COLO829 (cell line): ENCODE measurements around the gene CHST15.

Experiments
- DNase-seq: peaks from one replicate; pipeline ENCODE4 v3.0.0; 2012; ENCODE audit warnings: low spot score

CHST15 gene

DNA sequence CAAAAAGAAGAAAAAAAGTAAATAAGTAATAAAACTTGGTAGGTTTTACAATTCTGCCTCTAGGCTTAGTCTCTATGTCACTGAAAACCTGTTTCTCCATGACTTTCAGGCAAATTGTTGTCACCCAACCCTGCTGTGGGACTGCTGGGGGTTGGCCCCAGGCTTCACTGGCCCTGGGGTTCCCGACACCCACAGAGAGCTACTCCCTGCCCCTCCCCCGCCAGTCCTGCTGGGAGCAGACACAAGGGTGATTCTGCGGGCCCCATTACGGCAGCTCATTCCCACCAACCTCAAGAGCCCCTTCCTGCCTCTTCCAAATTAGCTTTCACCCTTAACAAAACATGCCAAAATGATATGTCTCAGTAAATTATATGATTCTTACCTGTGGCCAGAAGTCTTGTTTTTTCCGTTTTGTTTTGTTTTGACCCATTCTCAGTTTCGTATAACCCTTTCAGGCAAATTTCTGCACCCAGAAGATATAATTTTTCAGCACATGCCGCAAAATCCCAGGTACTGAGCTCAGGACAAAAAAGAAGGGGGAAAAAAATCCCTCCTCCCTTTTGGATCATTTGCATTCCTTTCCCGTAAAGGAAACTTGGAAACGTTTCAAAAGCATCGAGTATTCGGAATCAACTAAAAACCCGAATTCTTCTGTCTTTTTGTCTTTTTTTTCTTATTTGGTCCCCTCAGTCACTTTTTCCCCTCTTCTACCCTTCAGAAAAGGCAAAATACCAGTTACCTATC is 27.8 kb downstream of the CHST15 start:
- no peak for DNase-seq

DNA sequence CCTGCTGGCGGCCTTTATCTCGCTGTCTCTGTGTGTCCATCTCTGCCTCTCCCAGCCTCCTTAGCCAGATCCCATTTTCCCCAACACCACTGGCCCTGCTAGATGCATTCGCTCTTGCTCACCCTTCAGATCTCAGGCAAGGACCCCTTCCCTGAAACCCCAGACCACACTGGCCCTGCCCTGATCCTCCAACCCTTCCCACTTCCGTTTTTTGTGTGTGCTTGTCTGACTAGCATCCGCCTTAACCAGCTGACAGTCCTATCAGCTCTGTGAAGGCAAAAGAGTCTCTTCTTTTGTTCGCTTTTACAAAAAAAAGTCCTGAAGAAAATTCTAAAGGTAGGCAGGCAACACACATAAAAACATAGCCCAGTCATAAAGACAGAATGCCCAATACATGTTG is 28.7 kb downstream of the CHST15 start:
- no peak for DNase-seq

DNA sequence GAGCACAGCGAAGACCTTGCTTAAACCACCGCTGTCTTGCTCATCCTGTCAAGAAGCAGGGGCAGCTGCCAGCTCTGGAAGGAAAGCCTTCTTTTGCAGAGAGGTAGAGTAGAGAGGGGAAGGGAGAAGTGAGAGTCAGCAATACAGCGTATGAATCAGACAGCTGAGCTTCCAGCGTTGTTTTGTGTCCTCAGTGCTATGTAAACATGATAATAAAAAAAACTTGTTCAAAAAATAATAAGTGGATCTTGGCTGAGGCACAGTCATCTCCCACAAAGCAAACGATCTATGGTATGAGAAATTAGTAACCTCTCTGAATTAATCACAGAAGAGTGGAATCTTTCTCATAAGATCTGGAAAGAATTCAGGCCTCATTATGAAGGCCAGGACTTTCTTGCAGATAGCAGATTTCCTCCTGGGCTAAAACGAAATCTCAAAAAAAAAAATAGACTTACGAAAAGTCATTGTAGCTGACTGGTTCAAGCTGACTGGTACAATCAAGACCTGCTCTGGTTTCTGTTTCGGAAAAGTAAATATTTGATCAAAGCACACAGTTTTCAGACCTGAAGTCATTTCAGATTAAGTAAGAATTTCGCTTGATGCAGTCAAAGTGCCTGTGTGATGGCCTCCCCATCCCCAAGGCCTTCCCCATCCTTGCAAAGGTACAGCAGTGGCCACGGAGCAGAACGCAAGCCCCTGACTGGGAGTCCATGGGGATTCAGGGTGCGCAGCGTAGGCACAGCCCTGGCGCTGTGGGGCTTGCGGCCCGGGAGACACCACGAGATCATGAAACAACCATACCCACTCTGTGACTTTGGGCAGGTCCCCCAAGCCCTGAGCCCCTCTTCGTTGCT is 29.4 kb downstream of the CHST15 start:
- no peak for DNase-seq

DNA sequence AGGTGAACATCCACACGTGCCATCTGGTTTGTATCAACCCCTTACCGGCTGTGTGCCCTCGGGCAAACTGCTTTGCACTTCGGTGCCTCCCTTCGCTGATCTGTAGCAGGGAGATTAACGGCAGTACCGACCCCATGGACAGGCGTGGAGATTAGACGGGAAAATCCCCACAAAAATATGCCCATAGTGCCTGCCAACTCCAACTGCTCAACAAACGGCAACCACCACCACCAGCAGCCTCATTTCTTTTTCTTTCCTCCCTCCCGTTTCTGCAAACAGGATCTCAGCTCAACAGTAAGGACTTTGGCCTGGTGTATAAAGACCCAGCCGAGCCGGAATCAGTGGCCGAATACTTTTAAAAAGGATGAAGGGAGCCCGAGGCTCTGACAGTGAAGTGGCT is 31.0 kb downstream of the CHST15 start:
- DNase-seq, result no peak

DNA sequence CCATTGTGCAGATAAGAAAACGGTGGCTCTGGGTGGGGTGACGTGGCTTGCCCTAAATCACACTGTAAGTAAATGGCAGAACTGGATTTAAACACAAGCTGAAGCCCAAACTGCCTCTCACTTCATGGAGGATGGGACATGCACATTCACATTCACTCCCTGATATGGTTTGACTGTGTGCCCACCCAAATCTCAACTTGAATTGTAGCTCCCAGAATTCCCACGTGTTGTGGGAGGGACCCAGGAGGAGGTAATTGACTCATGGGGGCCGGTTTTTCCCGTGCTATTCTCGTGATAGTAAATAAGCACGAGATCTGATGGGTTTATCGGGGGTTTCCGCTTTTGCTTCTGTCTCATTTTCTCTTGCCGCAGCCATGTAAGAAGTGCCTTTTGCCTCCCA is 32.4 kb downstream of the CHST15 start:
- DNase-seq, result no peak

DNA sequence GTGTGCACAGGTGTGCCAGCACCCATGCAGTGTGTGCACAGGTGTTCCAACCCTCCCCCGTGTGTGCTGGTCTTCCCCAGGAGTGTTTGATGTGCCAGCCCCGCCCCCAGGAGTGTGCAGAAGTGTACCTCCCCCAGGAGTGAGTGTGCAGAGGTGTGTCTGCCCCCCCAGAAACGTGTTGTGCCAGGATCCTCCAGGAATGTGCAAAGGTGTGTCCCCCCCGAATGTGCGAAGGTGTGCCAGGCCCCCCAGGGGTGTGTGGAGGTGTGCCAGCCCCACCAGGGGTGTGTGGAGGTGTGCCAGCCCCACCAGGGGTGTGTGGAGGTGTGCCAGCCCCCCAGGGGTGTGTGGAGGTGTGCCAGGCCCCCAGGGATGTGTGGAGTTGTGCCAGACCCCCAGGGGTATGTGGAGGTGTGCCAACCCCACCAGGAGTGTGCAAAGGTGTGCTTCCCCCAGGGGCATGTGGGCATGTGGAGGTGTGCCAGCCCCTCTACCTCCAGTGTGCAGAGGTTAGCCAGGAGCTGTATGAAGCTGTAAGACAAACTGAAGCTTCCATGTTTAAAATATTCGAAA is 33.2 kb downstream of the CHST15 start:
- no peak for DNase-seq

DNA sequence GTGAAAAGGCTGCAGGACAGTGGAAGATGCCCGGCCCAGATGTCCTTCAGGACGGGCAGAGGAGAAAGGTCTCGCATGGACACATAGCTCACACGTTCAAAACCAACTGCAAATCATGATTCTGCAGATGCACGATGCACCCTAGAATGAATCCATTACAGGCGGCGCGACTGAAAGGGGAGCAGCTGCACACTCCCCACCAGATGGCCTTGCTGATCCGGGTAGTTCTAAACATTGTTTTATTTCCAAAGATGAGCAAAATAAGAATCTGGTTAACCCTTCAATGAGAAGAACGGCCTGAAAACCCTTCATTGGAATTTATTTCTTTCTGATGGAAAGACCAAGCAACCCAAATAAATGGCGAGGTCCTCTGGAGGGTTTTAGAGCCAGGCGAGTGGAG is 33.8 kb downstream of the CHST15 start:
- DNase-seq, result no peak

DNA sequence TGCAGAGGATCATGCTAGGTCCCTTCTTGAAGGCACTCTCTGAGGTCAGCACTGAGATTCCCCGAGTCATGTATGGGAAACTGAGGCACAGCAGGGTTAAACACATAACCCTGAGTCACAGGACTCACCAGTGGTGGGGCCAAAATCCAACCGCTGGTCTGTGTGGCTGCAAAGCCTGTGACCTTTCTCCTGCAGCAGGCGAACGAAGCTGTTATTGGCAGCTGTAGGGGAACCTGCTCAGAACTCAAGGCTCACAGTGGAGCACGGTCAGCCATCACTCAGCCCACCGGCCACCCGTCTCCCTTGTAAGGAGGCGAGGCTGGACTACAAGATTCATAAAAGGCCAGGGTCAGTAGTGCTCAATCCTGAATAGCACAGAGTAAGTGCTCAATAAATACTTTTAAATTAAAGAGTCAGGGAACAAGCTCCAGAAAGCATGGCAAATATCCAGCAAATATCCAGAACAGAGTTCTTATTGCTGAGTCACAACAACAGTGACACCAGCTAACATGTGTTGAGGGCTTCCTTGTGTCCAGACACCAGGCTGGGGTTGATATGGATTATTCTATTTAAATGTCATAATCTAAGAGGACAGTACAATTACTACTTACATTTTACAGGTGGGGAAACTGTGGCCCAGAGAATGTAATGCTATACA is 34.9 kb downstream of the CHST15 start:
- DNase-seq, result no peak

DNA sequence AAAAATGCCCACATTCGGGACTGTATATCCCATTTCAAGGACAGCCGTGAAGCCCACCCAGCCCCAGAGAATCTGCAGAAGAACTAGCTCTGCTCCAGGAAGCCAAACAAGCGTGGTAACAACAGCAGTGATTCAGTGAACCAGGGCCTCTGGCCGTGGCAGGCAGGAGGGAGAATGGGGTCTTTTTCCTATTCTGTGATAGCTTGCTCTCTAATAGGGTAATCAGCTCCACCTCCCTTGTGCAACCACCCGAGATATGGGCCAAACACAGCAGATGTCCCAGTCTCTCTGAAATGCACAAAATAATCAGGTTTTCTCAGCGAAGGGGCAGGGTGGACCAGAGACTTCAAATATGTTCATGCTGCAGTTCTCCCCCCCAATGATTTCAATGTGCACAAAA is 35.8 kb downstream of the CHST15 start:
- no peak for DNase-seq

DNA sequence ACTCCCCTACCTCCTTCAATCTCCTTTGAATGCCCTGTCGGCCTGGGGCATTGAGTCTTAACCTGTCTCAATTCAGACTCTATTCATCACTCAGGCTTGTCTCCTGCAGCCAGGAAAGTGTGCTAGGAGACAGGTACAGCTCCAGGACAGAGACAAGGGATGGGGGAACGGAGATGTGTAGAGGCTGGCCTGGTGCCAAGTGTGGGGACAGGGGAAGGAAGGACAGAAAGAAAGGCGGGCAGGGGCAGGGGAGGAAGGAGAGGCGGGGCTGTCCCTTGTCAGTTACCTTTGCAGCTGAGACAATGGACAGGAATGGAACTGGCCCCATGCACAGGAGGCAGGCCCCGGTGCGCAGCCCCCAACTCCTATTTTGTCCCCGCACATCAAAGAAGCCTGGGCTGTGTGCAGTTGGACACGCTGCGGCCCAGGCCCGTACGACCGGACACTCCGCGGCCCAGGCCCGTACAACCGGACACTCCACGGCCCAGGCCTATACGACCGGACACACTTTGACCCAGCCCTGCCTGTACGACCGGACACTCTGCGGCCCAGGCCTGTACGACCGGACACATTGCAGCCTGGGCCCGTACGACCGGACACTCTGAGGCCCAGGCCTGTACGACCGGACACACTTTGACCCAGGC is 36.9 kb downstream of the CHST15 start:
- DNase-seq, result no peak

DNA sequence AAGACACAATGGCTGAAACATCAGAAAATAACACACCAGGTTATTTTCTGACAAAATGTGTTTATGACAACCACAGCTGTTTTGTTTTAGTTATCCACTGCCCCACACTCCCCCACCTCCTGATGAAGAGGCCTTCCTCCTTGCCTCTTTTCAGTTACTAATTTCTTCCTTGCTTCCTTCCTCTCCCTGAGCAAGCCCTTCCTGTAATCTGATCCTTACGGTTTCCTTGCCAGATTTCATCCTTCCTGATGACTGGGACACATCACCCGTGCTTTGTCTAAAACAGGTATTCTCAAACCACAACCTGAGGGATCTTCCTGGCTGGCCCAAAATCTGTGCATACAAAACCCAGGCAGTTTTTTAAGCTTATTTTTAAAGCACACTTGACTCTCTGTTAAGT is 39.4 kb downstream of the CHST15 start:
- no peak for DNase-seq

DNA sequence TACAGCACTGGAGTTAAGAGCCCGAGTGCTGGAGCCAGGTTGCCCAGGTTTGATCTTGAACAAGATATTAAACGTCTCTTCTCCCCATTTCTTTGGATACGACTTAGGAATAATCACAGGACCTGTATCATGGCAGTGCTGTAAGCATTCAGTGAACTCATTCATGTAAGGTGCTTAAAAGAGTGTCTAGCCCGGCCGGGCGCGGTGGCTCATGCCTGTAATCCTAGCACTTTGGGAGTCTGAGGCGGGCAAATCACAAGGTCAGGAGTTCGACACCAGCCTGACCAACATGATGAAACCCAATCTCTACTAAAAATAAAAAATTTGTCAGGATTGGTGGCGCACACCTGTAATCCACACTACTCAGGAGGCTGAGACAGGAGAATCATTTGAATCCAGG is 40.8 kb downstream of the CHST15 start:
- DNase-seq, result no peak

DNA sequence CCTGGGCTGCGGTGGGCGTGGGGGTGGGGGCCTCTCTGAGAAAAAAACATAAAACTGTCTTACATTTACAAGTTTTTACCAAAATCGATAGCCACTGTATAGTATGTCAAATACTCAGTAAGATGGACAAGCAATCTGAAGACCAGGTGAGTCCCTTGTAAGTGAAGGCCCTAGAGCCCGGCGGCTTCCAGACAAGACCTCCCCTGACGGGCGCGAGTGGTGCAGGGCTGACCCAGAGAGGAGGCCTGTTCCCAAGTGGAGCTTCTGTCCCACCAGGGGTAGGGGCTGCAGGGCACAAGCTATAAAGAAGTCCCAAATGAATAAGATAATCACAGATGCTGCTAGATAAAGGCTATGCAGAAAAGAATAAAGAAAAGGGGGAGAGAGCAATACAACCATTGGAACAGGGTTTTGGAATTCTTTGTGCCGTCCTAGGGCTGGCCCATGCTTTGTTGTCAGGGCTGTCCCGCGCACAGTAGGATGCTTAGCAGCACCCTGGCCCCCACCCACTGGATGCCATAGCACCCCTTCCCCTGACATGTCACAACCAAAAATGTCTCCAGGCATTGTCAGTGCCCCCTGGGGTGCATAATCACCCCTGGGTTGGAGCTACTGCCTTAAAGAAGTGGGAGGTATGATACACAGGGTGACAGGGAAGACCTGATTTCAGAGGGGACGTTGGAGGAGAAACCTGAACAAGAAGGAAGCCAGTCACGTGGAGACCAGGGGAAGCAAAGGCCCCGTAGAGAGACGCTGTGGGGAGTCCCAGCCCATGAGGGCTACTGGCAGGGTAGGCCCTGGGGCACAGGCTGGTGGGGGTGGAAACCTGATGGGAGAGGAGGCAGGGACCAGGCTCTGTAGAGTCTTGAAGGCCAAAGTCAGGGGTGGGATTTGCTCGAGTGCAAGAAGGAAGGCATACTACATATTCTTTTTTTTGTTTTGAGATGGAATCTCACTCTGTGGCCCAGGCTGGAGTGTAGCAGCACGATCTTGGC is 43.1 kb downstream of the CHST15 start:
- no peak for DNase-seq

DNA sequence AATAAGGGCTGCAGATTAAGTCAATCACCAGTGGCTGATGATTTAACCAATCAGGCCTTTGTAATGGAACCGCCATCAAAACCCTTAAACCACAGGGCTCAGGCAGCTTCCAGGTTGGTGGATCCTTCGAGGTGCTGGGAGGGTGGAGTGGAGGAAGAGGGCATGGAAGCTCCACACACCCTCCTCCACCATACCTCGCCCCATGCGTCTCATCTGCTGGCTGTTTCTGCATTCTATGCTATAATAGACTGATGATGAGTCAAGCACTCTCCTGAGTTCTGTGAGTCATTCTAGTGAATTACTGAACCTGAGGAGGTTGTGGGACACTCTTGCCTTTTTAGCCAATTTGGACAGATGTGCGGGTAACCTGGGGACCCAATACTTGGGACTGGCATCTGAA is 43.9 kb downstream of the CHST15 start:
- DNase-seq, result no peak

DNA sequence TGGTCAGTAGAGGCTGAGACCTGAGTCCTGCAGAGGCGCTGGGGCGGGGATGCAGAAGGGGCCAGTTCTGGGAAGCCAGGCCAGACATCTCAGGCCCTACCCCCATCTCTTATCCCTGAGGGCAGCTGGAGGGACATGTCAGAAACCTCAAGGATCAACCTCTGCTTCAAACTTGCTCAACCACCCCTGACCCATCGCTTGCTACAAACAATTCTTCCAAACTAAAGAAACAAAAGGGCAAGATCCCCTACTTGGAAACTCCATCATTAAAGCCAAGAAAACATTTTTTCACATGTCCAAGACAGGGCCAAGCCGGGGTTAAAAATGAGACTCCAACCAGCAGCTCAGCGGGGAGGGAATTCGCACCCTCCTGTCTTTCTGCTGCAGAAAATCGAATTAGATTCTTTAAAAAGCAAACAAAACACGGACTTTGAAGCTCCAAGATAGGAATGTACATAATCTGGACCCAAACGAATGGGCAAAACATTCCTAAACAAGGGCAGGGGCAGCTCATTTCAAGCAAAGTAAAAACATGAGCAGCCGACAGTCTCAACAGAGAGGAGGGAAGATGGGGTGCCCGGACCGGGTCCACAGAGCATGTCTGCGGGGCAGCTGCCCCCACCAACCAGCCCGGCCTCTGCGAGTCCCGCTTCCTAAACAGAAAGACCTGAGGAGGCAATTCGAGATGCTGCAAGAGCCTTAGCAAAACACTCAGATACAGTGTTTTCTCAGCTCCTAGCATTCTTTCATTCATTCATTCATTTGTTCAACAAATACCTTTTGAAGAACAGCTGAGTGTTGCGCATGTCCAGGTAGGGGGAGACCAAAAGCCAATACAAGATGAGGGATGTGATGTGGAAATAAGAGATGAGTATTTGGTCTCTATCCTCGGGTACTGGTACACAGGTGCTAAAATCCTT is 44.8 kb downstream of the CHST15 start:
- no peak for DNase-seq

DNA sequence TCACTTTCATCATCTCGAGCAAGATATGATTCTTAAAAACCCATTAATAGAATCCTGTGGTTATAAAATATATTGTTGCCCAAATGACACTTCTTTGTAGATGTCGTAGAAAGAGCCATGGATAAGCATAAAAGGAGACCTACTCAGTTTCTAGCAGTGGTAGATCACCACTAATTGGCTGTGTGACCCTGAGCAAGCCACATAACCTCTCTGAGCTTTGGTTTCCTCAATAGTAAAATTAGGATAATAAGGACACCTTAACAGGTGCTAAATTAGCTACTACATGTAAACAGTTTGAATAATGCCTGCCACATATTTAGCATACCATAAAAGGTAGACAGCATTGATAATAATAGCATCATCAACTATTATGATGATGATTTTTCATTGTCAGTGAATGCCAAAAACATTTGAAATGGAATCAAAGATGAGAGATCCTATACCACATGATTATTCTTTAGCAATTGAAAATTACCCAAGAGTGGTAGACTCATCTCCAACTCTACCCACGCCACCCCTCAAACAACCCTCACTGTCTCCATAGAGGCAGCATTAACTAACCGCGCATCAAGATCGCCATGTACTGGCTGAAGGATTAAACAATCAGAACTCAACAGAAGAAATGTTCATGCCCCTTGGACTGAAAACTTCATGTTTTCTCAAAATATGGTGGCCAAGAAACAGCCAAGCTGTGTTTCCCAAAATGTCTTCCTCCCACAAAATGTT is 45.8 kb downstream of the CHST15 start:
- no peak for DNase-seq

DNA sequence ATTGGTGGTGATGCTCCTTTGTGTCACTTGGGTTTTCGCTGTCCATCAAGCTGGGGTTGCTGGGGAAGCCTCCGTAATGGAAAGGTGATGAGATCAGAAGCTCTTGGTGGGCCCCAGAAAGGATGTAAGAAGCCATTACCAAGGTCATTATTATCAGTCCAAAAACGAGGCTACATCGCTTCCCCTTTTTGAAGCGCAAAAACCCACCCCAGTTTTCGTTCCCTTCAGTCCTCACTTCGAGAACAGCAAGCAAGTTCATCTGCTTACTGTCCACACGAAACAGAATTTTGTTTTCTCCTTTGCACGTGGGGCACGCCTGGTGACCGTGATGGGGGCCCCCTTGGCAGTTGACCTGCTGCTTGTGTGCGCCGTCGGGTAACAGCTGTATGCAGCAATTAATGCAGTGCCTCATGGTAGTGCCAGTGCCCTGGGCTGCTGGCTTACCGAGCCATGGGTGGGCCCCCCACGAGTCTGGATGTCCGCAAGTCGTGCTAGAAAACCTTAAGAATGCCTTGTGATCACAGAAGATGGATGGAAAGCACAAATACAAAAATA is 47.5 kb downstream of the CHST15 start:
- DNase-seq, result no peak

DNA sequence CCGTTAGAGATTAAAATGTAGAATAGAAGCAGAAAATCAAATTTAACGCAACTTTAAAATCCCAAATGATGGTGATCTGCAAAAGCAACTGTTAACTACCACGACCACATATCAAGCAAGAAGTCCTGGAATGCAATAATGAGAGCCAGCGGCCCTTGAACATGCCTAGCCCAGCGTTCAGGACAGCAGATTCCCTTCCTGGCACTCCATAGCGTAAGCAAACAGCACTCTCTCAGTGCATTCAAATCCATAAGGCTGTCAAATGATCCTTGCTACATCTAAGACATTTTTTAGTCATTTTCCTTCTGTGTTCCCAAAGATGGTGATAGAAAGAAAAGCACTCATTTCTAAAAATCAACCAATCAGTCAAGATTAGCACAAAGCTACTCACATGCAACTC is 48.1 kb downstream of the CHST15 start:
- DNase-seq, result no peak
